Measurements from ENCODE around the gene UNC5C.

UNC5C gene

GRCh38 chr4:95267081-95267480 is 281.7 kb downstream of the UNC5C start:
- DNase-seq (ENCODE audit: low read depth): peak; percentile 60

GRCh38 chr4:95265814-95266740 is 282.7 kb downstream of the UNC5C start:
- DNase-seq (ENCODE audit: low read depth): no peak

- no peak for DNase-seq (ENCODE audit: low read depth)
These were observed 283.9 kb downstream of the UNC5C start for GRCh38 chr4:95264843-95265242.

- no peak for DNase-seq (ENCODE audit: low read depth)
These were observed 284.8 kb downstream of the UNC5C start for GRCh38 chr4:95263960-95264359.

GRCh38 chr4:95263391-95263790 is 285.4 kb downstream of the UNC5C start:
- DNase-seq (ENCODE audit: low read depth): no peak

- DNase-seq (ENCODE audit: low read depth): no peak
These were observed 292.5 kb downstream of the UNC5C start for GRCh38 chr4:95256108-95256835.

GRCh38 chr4:95255396-95256107 is 293.2 kb downstream of the UNC5C start:
- no peak for DNase-seq (ENCODE audit: low read depth)

- DNase-seq (ENCODE audit: low read depth): no peak
These were observed 297.2 kb downstream of the UNC5C start for GRCh38 chr4:95251568-95251967.

GRCh38 chr4:95250544-95251137 is 298.1 kb downstream of the UNC5C start:
- no peak for DNase-seq (ENCODE audit: low read depth)

GRCh38 chr4:95249426-95250021 is 299.2 kb downstream of the UNC5C start:
- no peak for DNase-seq (ENCODE audit: low read depth)

- no peak for DNase-seq (ENCODE audit: low read depth)
These were observed 299.9 kb downstream of the UNC5C start for GRCh38 chr4:95248720-95249425.

GRCh38 chr4:95243892-95244291 is 304.9 kb downstream of the UNC5C start:
- no peak for DNase-seq (ENCODE audit: low read depth)

GRCh38 chr4:95238554-95238953 is 310.2 kb downstream of the UNC5C start:
- DNase-seq (ENCODE audit: low read depth): no peak

GRCh38 chr4:95232358-95233156 is 316.2 kb downstream of the UNC5C start:
- no peak for DNase-seq (ENCODE audit: low read depth)

- no peak for DNase-seq (ENCODE audit: low read depth)
These were observed 317.1 kb downstream of the UNC5C start for GRCh38 chr4:95231681-95232080.

- no peak for DNase-seq (ENCODE audit: low read depth)
These were observed 322.9 kb downstream of the UNC5C start for GRCh38 chr4:95225849-95226248.

GRCh38 chr4:95224402-95224801 is 324.4 kb downstream of the UNC5C start:
- DNase-seq (ENCODE audit: low read depth): no peak

- no peak for DNase-seq (ENCODE audit: low read depth)
These were observed 328.3 kb downstream of the UNC5C start for GRCh38 chr4:95220205-95221175.

- peak; percentile 3 for DNase-seq (ENCODE audit: low read depth)
These were observed 329.7 kb downstream of the UNC5C start for GRCh38 chr4:95219109-95219508.
